ENCODE data around the gene PKLR. TPM values are rescaled to one million over a fixed set of nuclear protein-coding genes. Genes with fewer than 3 reads are reported as not detected.
A peak's percentile ranks its signal among the peaks of the same experiment; 100 is the strongest.

The PKLR gene
- total and polyA plus RNA-seq, 12 donors = 0.11 TPM; not detected in 11

DNA sequence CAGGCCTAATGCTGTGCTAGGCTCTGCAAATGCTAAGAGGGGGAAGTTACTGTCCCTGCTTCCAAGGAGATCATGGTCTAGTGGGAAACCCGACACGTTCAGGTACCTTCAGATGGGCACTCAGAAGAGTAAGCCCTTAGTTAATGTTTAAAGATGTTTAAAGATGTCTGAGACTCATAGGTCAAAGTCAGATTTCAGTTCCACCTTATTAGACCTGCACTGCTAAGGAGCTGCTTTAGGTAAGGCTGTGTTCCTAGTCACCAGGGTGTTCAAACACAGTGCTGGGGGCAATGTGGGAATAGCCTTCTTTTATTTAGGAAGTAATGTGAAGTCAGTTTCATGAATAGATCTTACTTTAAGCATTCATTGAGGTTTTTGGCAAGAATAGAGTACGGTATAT is 15.7 kb upstream of the PKLR start:
- Histone ChIP-seq H3K36me3 (peaks cover 0 to 78% (median 6%) of the 10 kb centered on the region in 9 donors), H3K4me1 (peaks cover 4 to 29% (median 20%) of the 10 kb centered on the region in 9 donors), H3K27me3 (no peaks in the 10 kb centered on the region), H3K9me3 (no peaks in the 10 kb centered on the region), H3K27ac (no peak overlapping the region), H3K4me3 (no peak overlapping the region)
- 94% methylated on average over 3 of the region's 3 CpGs for WGBS, 2 donors
- TF ChIP-seq, protein P1, sequence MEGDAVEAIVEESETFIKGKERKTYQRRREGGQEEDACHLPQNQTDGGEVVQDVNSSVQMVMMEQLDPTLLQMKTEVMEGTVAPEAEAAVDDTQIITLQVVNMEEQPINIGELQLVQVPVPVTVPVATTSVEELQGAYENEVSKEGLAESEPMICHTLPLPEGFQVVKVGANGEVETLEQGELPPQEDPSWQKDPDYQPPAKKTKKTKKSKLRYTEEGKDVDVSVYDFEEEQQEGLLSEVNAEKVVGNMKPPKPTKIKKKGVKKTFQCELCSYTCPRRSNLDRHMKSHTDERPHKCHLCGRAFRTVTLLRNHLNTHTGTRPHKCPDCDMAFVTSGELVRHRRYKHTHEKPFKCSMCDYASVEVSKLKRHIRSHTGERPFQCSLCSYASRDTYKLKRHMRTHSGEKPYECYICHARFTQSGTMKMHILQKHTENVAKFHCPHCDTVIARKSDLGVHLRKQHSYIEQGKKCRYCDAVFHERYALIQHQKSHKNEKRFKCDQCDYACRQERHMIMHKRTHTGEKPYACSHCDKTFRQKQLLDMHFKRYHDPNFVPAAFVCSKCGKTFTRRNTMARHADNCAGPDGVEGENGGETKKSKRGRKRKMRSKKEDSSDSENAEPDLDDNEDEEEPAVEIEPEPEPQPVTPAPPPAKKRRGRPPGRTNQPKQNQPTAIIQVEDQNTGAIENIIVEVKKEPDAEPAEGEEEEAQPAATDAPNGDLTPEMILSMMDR (IDR thresholded peaks at IDR 0.05) = no peak
- ATAC-seq (no peak), DNase-seq (no peak)
- intact Hi-C loops (cut with DNase I) = no loop called here

DNA sequence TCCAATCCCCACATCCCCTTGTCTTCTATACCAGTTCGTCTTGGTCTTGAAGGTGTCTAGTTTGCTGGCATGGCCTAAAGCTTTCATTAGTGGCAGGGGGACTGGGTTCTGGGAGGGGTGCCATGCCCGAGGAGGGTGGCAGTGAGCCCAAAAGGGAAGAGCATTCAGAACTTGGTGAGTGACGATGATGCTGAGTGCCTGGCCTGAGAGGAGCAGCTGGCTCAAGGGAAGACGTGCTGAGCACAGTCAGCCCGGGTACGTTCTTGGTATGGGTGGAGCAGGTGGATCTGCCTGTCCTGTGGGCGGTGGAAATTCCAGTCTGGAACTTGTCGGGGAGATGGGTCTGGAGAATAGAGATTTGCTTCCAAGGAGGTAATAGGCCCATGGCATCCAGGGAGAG is 12.0 kb upstream of the PKLR start:
- no peak overlapping the region for H3K27ac ChIP-seq
- intact Hi-C loops (cut with DNase I) = no loop called here
- H3K9me3 ChIP-seq = no peaks in the 10 kb centered on the region
- TF ChIP-seq, protein P1 (IDR thresholded peaks at IDR 0.05) = no peak
- ATAC-seq = no peak
- WGBS, 2 donors = 59 to 65% methylated on average over 8 of the region's 8 CpGs
- no peaks in the 10 kb centered on the region for H3K27me3 ChIP-seq
- peaks cover 0 to 30% (median 27%) of the 10 kb centered on the region in 9 donors for H3K4me1 ChIP-seq
- DNase-seq = no peak
- H3K4me3 ChIP-seq = no peak overlapping the region
- H3K36me3 ChIP-seq = peaks cover 0 to 83% (median 6%) of the 10 kb centered on the region in 9 donors

GRCh38 chr1:155309423-155310021 is 8.3 kb upstream of the PKLR start:
- Histone ChIP-seq H3K4me3 (peak overlapping the region; percentile 53 to 99 (median 81)), H3K27ac (peak overlapping the region; percentile 74 to 97 (median 92)), H3K36me3 (peaks cover 0 to 46% (median 0%) of the 10 kb centered on the region in 9 donors), H3K27me3 (no peaks in the 10 kb centered on the region), H3K4me1 (peaks cover 0 to 40% (median 36%) of the 10 kb centered on the region in 9 donors), H3K9me3 (no peaks in the 10 kb centered on the region)
- 10 to 16% methylated on average over 11 of the region's 11 CpGs for WGBS, 2 donors
- intact Hi-C loops (cut with DNase I) = loop anchor here in 5 of 10 donors (1.0 to 5.0 kb wide), 4 partner anchors 32 to 37 kb away; partner anchors contain the start of genes CLK2 (in 3 of the 5) and HCN3 (in 2 of the 5)
- ATAC-seq = peak; percentile 3 to 56 (median 30)
- TF ChIP-seq, protein P1 (IDR thresholded peaks at IDR 0.05) = no peak
- DNase-seq = peak; percentile 29 to 52

- DNase-seq (peak; percentile 98 to 99), ATAC-seq (peak; percentile 99 to 100 (median 99))
- H3K4me3 ChIP-seq = peak within 1 kb of the TSS; percentile 53 to 99 (median 81)
- intact Hi-C loops (cut with DNase I) = loop anchor here in 5 of 10 donors (1.0 to 5.0 kb wide), 6 partner anchors 16 to 53 kb away; partner anchors contain the start of genes CLK2 (in 3 of the 5), HCN3 (in 2 of the 5) and ENTREP3 (in 1 of the 5)
- H3K27ac ChIP-seq = peak within 1 kb of the TSS; percentile 74 to 97 (median 92)
- no peaks in the 10 kb centered on the region for H3K9me3 ChIP-seq
- H3K36me3 ChIP-seq = peaks cover 0 to 38% (median 0%) of the 10 kb centered on the region in 9 donors
- 0% methylated on average over 51 of the region's 51 CpGs for WGBS, 2 donors
- peaks cover 0 to 40% (median 36%) of the 10 kb centered on the region in 9 donors for H3K4me1 ChIP-seq
- no peaks in the 10 kb centered on the region for H3K27me3 ChIP-seq
- TF ChIP-seq, protein P1 (IDR thresholded peaks at IDR 0.05) = peak in 3 of 9 donors; percentile 3 to 26 (median 19)
Measured at GRCh38 chr1:155308493-155309422, 7.5 kb upstream of the PKLR start, which contains the start of gene FDPS. TSS of gene FDPS (plus strand) at chr1:155308866. CDS start at chr1:155309790, 924 bp downstream.
